HEK293T (cell line): ENCODE data around the gene MTA1.

Experiments used
- CTCF ChIA-PET: fragments of 350-600 bp; formaldehyde crosslinking; extraction: SDS; loops from one replicate; lab custom pipeline; 2021; ENCODE audit warnings: antibody characterized with exemption, inconsistent platforms; lab: Yijun Ruan, JAX
- POLR2A ChIA-PET: fragments of 350-600 bp; formaldehyde crosslinking; extraction: SDS; loops from one replicate; lab custom pipeline; 2020; ENCODE audit warnings: antibody characterized with exemption, inconsistent platforms; lab: Yijun Ruan, JAX
- DNase-seq: peaks from one replicate; pipeline ENCODE4 v3.0.0; 2012; ENCODE audit warnings: mixed read lengths; ENCODE audit errors: extremely low spot score
- ARNT ChIP-seq: fragments of 450-650 bp; IDR thresholded peaks from 2 replicates; pipeline ENCODE4 v1.6.1; 2017; ENCODE audit warnings: mild to moderate bottlenecking
- BHLHE40 ChIP-seq: fragments of 450-650 bp; IDR thresholded peaks from 2 replicates; pipeline ENCODE4 v1.6.1; 2016; ENCODE audit warnings: mild to moderate bottlenecking, moderate library complexity, borderline replicate concordance
- CTBP1 ChIP-seq: fragments of 450-650 bp; IDR thresholded peaks from 2 replicates; pipeline ENCODE4 v1.6.1; 2016; ENCODE audit warnings: borderline replicate concordance
- ELF4 ChIP-seq: fragments of 450-650 bp; IDR thresholded peaks from 2 replicates; pipeline ENCODE4 v1.6.1; 2017; ENCODE audit warnings: antibody characterized with exemption
- FOXA1 ChIP-seq: fragments of 450-650 bp; IDR thresholded peaks from 2 replicates; pipeline ENCODE4 v1.6.1; 2016; ENCODE audit warnings: mild to moderate bottlenecking
- FOXK2 ChIP-seq: fragments of 450-650 bp; IDR thresholded peaks from 2 replicates; pipeline ENCODE4 v1.6.1; 2016; ENCODE audit warnings: mild to moderate bottlenecking
- FOXM1 ChIP-seq: fragments of 450-650 bp; IDR thresholded peaks from 2 replicates; pipeline ENCODE4 v1.6.1; 2017; ENCODE audit warnings: mild to moderate bottlenecking, borderline replicate concordance
- HDGF ChIP-seq: fragments of 450-650 bp; IDR thresholded peaks from 2 replicates; pipeline ENCODE4 v1.6.1; 2017; ENCODE audit warnings: antibody characterized with exemption, borderline replicate concordance
- L3MBTL2 ChIP-seq: fragments of 450-650 bp; conservative IDR thresholded peaks from 2 replicates; pipeline ENCODE4 v1.6.1; 2016; ENCODE audit warnings: mild to moderate bottlenecking
- LEF1 ChIP-seq: fragments of 450-650 bp; IDR thresholded peaks from 2 replicates; pipeline ENCODE4 v1.6.1; 2017; ENCODE audit warnings: mild to moderate bottlenecking, borderline replicate concordance
- NFRKB ChIP-seq: fragments of 450-650 bp; IDR thresholded peaks from 2 replicates; pipeline ENCODE4 v1.6.1; 2016; ENCODE audit warnings: mild to moderate bottlenecking, moderate library complexity
- SP1 ChIP-seq: fragments of 450-650 bp; IDR thresholded peaks from 2 replicates; pipeline ENCODE4 v1.6.1; 2017
- SUZ12 ChIP-seq: fragments of 450-650 bp; IDR thresholded peaks from 2 replicates; pipeline ENCODE4 v1.6.1; 2016; ENCODE audit warnings: mild to moderate bottlenecking
- TARDBP ChIP-seq: fragments of 450-650 bp; IDR thresholded peaks from 2 replicates; pipeline ENCODE4 v1.6.1; 2016
- ZNF384 ChIP-seq: fragments of 450-650 bp; IDR thresholded peaks from 2 replicates; pipeline ENCODE4 v1.6.1; 2016
- TF ChIP-seq, protein P1 (sequence below): fragments of 450-650 bp; IDR thresholded peaks from 2 replicates; pipeline ENCODE4 v1.6.1; 2016

Gene MTA1

DNA sequence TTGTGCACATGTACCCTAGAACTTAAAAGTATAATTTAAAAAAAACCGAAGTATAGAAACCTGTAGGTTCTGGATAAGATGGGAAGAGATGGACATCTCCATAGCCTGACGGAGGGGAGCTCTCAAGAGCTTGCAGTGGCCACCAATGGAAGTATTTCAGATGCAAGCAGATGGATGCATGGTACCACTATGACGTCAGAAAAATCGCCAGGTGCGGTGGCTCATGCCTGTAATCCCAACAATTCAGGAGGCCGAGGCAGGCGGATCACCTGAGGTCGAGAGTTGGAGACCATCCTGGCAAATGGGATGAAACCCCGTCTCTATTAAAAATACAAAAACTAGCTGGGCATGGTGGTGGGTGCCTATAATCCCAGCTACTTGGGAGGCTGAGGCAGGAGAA, 17.9 kb upstream of the MTA1 start:
- no peak for DNase-seq
- POLR2A ChIA-PET, result no interaction called here
- no peak for TF ChIP-seq FOXM1
- TF ChIP-seq FOXA1, result no peak
- peak; percentile 50 for TF ChIP-seq L3MBTL2
- TF ChIP-seq SUZ12, result no peak
- CTCF ChIA-PET, result no interaction called here

DNA sequence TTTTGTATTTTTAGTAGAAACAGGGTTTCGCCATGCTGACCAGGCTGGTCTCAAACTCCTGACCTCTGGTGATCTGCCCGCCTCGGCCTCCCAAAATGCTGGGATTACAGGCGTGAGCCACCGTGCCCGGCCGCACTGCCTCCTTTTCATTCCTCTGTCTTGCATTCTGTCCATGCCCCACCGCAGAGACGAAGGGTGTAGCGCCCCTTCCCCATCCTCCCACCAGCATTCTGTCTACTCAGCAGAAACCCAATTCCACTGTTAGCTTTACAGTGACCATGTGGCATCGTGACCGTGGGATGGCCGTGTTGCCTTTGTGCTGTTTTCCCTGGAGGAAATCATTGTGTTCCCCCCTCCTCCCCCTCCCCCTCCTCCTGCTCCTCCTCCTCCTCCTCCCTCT, 11.0 kb upstream of the MTA1 start:
- DNase-seq, result no peak
- TF ChIP-seq FOXK2 (no peak), HDGF (no peak), L3MBTL2 (no peak), CTBP1 (no peak), ELF4 (no peak), FOXA1 (no peak), BHLHE40 (no peak), ARNT (no peak), TARDBP (no peak), SUZ12 (no peak), NFRKB (no peak), SP1 (no peak), LEF1 (no peak)
- TF ChIP-seq, protein P1, sequence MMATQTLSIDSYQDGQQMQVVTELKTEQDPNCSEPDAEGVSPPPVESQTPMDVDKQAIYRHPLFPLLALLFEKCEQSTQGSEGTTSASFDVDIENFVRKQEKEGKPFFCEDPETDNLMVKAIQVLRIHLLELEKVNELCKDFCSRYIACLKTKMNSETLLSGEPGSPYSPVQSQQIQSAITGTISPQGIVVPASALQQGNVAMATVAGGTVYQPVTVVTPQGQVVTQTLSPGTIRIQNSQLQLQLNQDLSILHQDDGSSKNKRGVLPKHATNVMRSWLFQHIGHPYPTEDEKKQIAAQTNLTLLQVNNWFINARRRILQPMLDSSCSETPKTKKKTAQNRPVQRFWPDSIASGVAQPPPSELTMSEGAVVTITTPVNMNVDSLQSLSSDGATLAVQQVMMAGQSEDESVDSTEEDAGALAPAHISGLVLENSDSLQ, result no peak
- CTCF ChIA-PET, result no interaction called here
- POLR2A ChIA-PET, result interaction anchor here (1.7 kb wide), 1 partner anchor 9 kb away, joined by 6 read pairs; no protein-coding TSS in a partner anchor

DNA sequence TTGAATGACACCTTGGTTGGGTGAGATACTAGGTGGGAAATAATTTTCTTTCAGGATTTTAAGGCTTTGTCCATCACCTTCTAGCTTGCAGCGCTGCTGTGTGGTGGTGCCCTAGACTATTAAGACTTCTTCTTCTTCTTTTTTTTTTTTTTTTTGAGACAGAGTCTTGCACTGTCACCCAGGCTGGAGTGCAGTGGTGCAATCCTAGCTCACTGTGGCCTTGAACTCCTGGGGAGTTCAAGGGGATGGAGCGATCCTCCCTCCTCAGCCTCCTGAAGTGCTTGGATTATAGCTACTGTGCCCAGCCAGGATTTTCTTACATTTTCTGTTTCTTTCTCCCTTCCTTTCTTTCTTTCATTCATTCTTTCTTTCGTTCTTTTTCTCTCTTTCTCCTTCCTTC, 10.3 kb upstream of the MTA1 start:
- ChIA-PET POLR2A (interaction anchor here (1.7 kb wide), 1 partner anchor 9 kb away, joined by 6 read pairs; no protein-coding TSS in a partner anchor), CTCF (interaction anchor here (0.6 kb wide), 1 partner anchor 40 kb away, joined by 3 read pairs; no protein-coding TSS in a partner anchor)
- no peak for DNase-seq
- TF ChIP-seq BHLHE40 (no peak), FOXK2 (no peak), TARDBP (no peak), LEF1 (no peak), FOXM1 (no peak), ZNF384 (no peak)
- TF ChIP-seq, protein P1, result no peak

DNA sequence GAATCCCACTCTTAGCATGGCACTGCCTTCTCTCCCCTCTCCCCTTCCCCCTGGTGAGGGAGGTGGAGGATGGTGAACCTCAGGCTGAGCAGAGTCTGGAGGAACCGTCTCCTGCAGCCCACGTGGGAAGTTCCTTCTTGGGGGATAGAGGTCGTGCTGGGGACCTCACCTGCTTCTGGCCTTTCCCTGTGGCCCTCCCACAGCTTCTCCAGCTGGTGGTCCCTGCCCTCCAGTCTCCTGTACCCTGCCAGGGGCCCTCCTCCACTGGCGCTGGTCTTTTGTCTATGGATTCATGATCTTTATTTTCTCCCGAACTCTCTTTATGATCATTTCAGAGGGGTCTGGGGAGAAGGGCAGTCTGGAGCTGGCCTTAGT, 9.0 kb upstream of the MTA1 start:
- no peak for DNase-seq
- TF ChIP-seq CTBP1 (no peak), L3MBTL2 (no peak)
- ChIA-PET POLR2A (interaction anchor here (0.8 to 1.2 kb wide), 3 partner anchors 7 to 13 kb away, joined by 3 read pairs; no protein-coding TSS in a partner anchor), CTCF (interaction anchor here (1.5 kb wide), 1 partner anchor 70 kb away, joined by 5 read pairs; no protein-coding TSS in a partner anchor)

DNA sequence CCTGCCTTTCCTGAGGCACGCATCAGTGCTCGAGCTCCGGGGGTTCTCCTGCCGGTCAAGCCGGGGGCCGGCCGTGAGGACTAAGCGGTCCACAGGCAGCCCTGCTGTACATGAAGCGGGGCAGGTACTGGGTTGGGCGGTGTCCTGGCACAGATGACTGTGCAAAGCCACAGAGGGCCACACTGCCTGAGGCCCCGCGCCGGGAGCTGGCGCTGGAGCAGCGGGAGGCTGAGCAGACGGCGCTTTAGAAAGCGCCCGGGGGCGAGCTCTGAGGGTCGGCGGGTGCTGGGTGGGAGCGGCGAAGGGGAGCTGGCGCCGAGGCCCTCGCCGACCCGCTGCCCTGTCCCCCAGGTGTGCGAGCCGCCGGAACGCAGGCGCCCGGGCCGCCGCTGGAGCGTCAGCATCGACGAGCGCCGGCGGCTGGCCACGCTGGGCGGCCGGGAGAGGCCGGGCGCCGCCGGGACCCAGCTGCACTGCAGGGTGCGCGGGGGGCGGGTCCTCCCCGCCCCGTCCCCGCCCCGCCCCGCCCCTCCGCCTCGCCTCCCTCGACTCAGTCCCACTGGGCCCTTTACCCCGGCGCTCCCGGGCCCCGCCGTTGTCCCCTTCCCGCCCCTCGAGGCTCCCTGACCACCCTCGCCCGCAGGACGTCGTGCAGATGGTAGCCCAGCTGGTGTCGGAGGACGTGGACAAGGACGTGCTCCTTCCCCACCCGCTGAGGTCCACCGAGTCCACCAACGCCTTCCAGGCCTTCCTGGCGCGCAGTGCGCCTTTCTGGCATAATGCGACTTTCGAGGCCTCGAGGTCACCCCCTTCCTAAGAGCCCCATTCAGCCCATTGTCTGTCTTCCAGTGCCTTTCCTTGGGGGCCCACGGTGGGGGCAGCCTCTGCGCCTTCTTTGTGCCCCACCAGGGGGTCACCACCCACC, 8.3 kb upstream of the MTA1 start:
- POLR2A ChIA-PET, result interaction anchor here (0.8 to 1.2 kb wide), 4 partner anchors 8 to 78 kb away, joined by 3 read pairs; no protein-coding TSS in a partner anchor
- peak; percentile 78 for DNase-seq
- CTCF ChIA-PET, result interaction anchor here (0.8 to 1.5 kb wide), 2 partner anchors 9 to 69 kb away, joined by 3 to 5 read pairs; no protein-coding TSS in a partner anchor
- TF ChIP-seq TARDBP (no peak), L3MBTL2 (peak; percentile 57)

DNA sequence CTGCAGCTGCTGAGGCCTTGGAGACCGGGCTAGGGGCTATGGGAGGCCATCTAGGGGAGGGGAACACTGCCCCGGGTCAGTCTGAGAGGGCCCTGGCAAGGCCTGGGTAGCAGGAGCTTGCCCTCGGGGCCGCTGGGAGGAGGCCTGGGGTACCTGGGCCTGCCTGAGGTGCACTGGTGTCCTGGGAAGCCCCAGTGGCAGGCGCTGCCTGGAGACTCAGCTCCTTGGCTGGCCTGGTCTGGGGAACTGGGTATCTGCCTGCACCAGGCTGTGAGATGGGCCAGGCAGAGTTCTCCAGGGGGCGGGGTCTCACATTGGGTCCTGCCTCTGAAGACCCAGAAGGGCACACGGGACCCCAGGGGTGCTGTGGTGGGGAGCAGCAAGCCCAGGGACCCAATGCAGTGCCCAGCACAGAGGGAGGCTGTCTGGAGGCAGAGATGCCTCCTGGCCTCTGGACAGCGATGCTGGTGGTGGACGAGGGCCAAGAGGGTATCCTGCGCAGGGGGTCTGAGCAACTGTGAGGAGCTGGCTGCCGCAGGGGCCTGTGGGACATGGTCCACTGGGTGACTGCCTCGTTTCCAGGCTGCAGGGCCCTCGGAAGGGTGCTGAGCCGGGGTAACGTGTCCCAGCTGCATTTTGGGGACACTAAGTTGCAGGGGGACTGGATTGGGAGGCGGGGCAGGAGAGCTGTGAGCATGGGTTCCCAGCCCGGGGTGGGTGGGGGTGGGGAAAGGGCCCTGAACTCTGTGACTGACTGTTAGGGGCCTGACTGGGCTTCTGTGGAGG, 7.4 kb upstream of the MTA1 start:
- POLR2A ChIA-PET, result interaction anchor here (1.1 kb wide), 1 partner anchor 78 kb away, joined by 3 read pairs; no protein-coding TSS in a partner anchor
- no peak for DNase-seq
- CTCF ChIA-PET, result interaction anchor here (0.6 to 0.8 kb wide), 2 partner anchors 10 to 846 kb away, joined by 3 read pairs; no protein-coding TSS in a partner anchor
- TF ChIP-seq HDGF (no peak), L3MBTL2 (no peak), LEF1 (no peak), SP1 (no peak)

DNA sequence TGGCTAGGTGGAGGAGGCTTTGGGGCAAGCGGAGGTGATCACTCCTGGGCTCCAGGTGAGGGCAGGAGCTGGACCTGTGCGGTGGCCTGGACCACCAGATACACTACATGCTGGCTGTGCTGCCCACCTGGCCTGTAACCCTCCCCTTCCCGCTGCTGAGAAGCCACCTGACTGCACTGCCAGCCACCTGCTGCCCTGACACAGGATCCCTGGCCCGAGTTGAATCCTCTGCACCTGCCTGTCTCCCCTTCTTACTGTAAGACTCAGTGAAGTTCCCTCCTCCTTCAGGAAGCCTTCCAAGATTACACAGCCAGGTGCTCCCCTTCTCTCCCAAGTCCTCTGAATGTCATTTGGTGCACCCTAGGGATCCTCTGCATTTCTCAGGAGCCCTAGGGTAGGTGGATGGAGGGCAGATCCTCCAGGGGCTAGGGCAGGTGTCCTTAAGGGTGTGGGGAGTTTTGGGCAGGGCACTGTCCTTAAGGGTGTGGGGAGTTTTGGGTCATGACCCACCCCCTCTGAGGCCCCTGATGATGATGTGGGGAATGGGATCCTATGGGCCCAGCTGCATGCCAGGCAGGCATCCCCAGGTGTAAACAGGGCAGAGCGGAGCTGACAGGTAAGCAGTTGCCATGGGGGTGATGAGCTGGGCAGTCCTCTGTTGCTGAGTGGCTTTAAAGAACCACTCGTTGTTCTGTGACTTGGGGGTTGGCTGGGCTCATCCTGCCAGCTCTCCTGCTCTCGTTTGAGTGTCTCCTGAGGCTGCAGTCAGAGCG, 6.7 kb upstream of the MTA1 start:
- TF ChIP-seq, protein P1, result no peak
- TF ChIP-seq NFRKB (no peak), SP1 (no peak), HDGF (no peak), LEF1 (no peak), FOXK2 (no peak), FOXM1 (no peak), CTBP1 (no peak), ELF4 (no peak), ARNT (no peak)
- CTCF ChIA-PET, result no interaction called here
- POLR2A ChIA-PET, result interaction anchor here (1.6 kb wide), 1 partner anchor 14 kb away, joined by 5 read pairs; no protein-coding TSS in a partner anchor
- no peak for DNase-seq
